H9 (cell line): ENCODE results near the gene FPR1. TPM values are rescaled to one million over a fixed set of nuclear protein-coding genes. Genes with fewer than 3 reads are reported as not detected.

ENCODE experiments used
- DNase-seq: peaks from one replicate; pipeline ENCODE4 v3.0.0-alpha.2; 2017
- H2AFZ ChIP-seq: one replicate; pipeline ENCODE4 v1.6.1; 2013; ENCODE audit warnings: mild to moderate bottlenecking, low read length, control low read depth, moderate library complexity
- H2AK5ac ChIP-seq: 2 replicates; pipeline ENCODE4 v1.6.1; 2013; ENCODE audit warnings: low read length, control low read depth, mixed read lengths; ENCODE audit not compliant: insufficient read length
- H2BK120ac ChIP-seq: one replicate; pipeline ENCODE4 v1.6.1; 2013; ENCODE audit warnings: low read depth, mild to moderate bottlenecking, low read length, control low read depth, inconsistent platforms; ENCODE audit not compliant: poor library complexity, severe bottlenecking
- H2BK12ac ChIP-seq: 2 replicates; pipeline ENCODE4 v1.6.1; 2013; ENCODE audit warnings: low read length, control low read depth, mixed read lengths, low read depth; ENCODE audit not compliant: insufficient read length
- H2BK15ac ChIP-seq: 2 replicates; pipeline ENCODE4 v1.6.1; 2013; ENCODE audit warnings: low read depth, low read length, control low read depth
- H2BK20ac ChIP-seq: one replicate; pipeline ENCODE4 v1.6.1; 2013; ENCODE audit warnings: low read depth, mild to moderate bottlenecking, low read length, control low read depth, inconsistent platforms; ENCODE audit not compliant: poor library complexity, severe bottlenecking
- H2BK5ac ChIP-seq: 2 replicates; pipeline ENCODE4 v1.6.1; 2013; ENCODE audit warnings: low read length, control low read depth, mixed read lengths; ENCODE audit not compliant: insufficient read length
- H3K14ac ChIP-seq: 2 replicates; pipeline ENCODE4 v1.6.1; 2013; ENCODE audit warnings: low read length, control low read depth; ENCODE audit not compliant: insufficient read depth
- H3K18ac ChIP-seq: 2 replicates; pipeline ENCODE4 v1.6.1; 2013; ENCODE audit warnings: low read depth, mild to moderate bottlenecking, mixed read lengths, low read length, control low read depth; ENCODE audit not compliant: insufficient read length
- H3K23ac ChIP-seq: 2 replicates; pipeline ENCODE4 v1.6.1; 2013; ENCODE audit warnings: low read length, control low read depth, mixed read lengths, low read depth; ENCODE audit not compliant: insufficient read length
- H3K23me2 ChIP-seq: 2 replicates; pipeline ENCODE4 v1.6.1; 2013; ENCODE audit warnings: low read depth, mild to moderate bottlenecking, mixed read lengths, low read length, control low read depth; ENCODE audit not compliant: insufficient read length, poor library complexity, severe bottlenecking
- H3K27ac ChIP-seq: 2 replicates; pipeline ENCODE4 v1.5.1; 2013; ENCODE audit warnings: low read length, control low read depth, mixed read lengths, low read depth; ENCODE audit not compliant: insufficient read length
- H3K27me3 ChIP-seq: 2 replicates; pipeline ENCODE4 v1.6.1; 2013; ENCODE audit warnings: low read length, control low read depth, inconsistent platforms; ENCODE audit not compliant: insufficient read depth
- H3K4ac ChIP-seq: 2 replicates; pipeline ENCODE4 v1.6.1; 2013; ENCODE audit warnings: low read depth, mild to moderate bottlenecking, control low read depth, inconsistent platforms, low read length, moderate library complexity
- H3K4me1 ChIP-seq: 2 replicates; pipeline ENCODE4 v1.6.1; 2013; ENCODE audit warnings: low read length, control low read depth, inconsistent platforms; ENCODE audit not compliant: insufficient read depth
- H3K4me2 ChIP-seq: 2 replicates; pipeline ENCODE4 v1.6.1; 2013; ENCODE audit warnings: low read length, control low read depth, mixed read lengths; ENCODE audit not compliant: insufficient read length, insufficient read depth
- H3K56ac ChIP-seq: 2 replicates; pipeline ENCODE4 v1.6.1; 2013; ENCODE audit warnings: low read depth, mild to moderate bottlenecking, mixed read lengths, low read length, control low read depth; ENCODE audit not compliant: insufficient read length
- H3K79me1 ChIP-seq: 2 replicates; pipeline ENCODE4 v1.6.1; 2013; ENCODE audit warnings: low read depth, mild to moderate bottlenecking, moderate library complexity, low read length, control low read depth, inconsistent platforms; ENCODE audit not compliant: insufficient read depth, poor library complexity, severe bottlenecking
- H3K79me2 ChIP-seq: 2 replicates; pipeline ENCODE4 v1.6.1; 2013; ENCODE audit warnings: low read length, control low read depth, inconsistent platforms; ENCODE audit not compliant: insufficient read depth
- H3K9ac ChIP-seq: 2 replicates; pipeline ENCODE4 v1.6.1; 2013; ENCODE audit warnings: low read length, control low read depth, mixed read lengths; ENCODE audit not compliant: insufficient read length; ENCODE audit errors: extremely low read depth
- H3K9me3 ChIP-seq: one replicate; pipeline ENCODE4 v1.6.1; 2013; ENCODE audit warnings: low read depth, low read length, inconsistent platforms; ENCODE audit not compliant: control insufficient read depth
- H3T11ph ChIP-seq: one replicate; pipeline ENCODE4 v1.6.1; 2013; ENCODE audit warnings: mild to moderate bottlenecking, low read length, control low read depth, inconsistent platforms
- H4K20me1 ChIP-seq: one replicate; pipeline ENCODE4 v1.6.1; 2013; ENCODE audit not compliant: control insufficient read depth, insufficient read length, insufficient read depth
- H4K5ac ChIP-seq: 2 replicates; pipeline ENCODE4 v1.6.1; 2013; ENCODE audit warnings: low read depth, mild to moderate bottlenecking, mixed read lengths, low read length, control low read depth; ENCODE audit not compliant: insufficient read length
- H4K8ac ChIP-seq: replicated peaks from 2 replicates; pipeline ENCODE4 v1.6.1; 2013; ENCODE audit warnings: low read length, control low read depth, mixed read lengths, low read depth; ENCODE audit not compliant: insufficient read length
- H4K91ac ChIP-seq: 2 replicates; pipeline ENCODE4 v1.6.1; 2013; ENCODE audit warnings: low read depth, mild to moderate bottlenecking, moderate library complexity, mixed read lengths, low read length, control low read depth; ENCODE audit not compliant: insufficient read length
- H3K27ac Mint-ChIP-seq, 3 experiments: 2 replicates in 2 of 3; 3 replicates in 1 of 3; pipeline ENCODE4 v1.8.0; 2020 to 2021; ENCODE audit warnings: mixed read lengths in 3 of 3, mild to moderate bottlenecking in 1 of 3, moderate library complexity in 1 of 3
- H3K27me3 Mint-ChIP-seq: 2 replicates; pipeline ENCODE4 v1.8.0; 2021; ENCODE audit warnings: low read depth, mild to moderate bottlenecking, moderate library complexity, mixed read lengths
- H3K36me3 Mint-ChIP-seq, 3 experiments: 2 replicates in 2 of 3; 3 replicates in 1 of 3; pipeline ENCODE4 v1.8.0; 2020 to 2021; ENCODE audit warnings: low read depth in 3 of 3, mixed read lengths in 3 of 3; ENCODE audit not compliant: insufficient read depth in 1 of 3
- H3K4me1 Mint-ChIP-seq, 2 experiments: 2 replicates each; pipeline ENCODE4 v1.8.0; 2020; ENCODE audit warnings: mixed read lengths in 2 of 2
- H3K4me3 Mint-ChIP-seq, 2 experiments: 2 replicates in 1 of 2; 3 replicates in 1 of 2; pipeline ENCODE4 v1.8.0; 2020 to 2021; ENCODE audit warnings: mild to moderate bottlenecking in 2 of 2, mixed read lengths in 2 of 2, moderate library complexity in 1 of 2
- H3K9me3 Mint-ChIP-seq, 2 experiments: 2 replicates in 1 of 2; 3 replicates in 1 of 2; pipeline ENCODE4 v1.8.0; 2020; ENCODE audit warnings: mild to moderate bottlenecking in 2 of 2, mixed read lengths in 2 of 2, moderate library complexity in 1 of 2
- WGBS: extraction: QIAGEN DNeasy Blood & Tissue Kit; methylation state at CpG from one replicate; pipeline ENCODE4 v1.1.7; 2013; ENCODE audit warnings: missing lambda C conversion rate, low lambda C conversion rate, mixed read lengths; ENCODE audit not compliant: insufficient read length; ENCODE audit errors: extremely low coverage; 5-methylcytosine and 5-hydroxymethylcytosine counted together
- total RNA-seq: library from RNA; stranded (reverse); gene quantifications from 2 replicates; pipeline ENCODE4 v1.2.1, GENCODE V29; 2021
- TF ChIP-seq, protein P1 (sequence below): fragments of 200-600 bp; sonication (generic); conservative IDR thresholded peaks from 3 replicates; pipeline ENCODE4 v1.8.0; 2021; ENCODE audit warnings: antibody characterized with exemption, mild to moderate bottlenecking

FPR1 gene
- total RNA-seq, 1 experiment from 2014 or later, result not detected

DNA sequence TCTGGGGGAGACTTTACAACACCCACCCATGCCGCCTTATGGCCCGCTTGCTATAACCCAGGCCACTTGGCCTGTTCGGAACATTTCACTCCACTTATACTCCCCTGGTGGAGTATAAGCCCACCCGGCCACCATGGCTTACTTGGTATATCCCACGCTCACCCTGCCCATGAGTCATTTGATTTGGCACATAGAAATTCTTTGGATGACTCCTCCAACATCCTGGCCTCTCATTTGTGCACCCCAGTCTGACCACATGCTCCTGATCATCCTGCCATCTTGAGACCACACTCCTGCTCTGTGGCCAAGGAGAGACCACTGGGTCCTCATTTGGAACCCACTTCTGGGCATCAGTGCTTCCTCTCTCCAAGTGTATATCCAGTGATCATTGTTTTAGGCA lies 53.4 kb downstream of the FPR1 start:
- no peak for DNase-seq
- H4K91ac ChIP-seq, result no peak overlapping the region
- H2BK20ac ChIP-seq, result no peak overlapping the region
- H4K5ac ChIP-seq, result no peak overlapping the region
- no peak overlapping the region for H2BK15ac ChIP-seq
- Mint-ChIP-seq H3K27me3 (no peaks in the 10 kb centered on the region), H3K36me3 (peaks cover 9 to 73% (median 43%) of the 10 kb centered on the region in 3 experiments), H3K9me3 (peaks cover 0 to 3% of the 10 kb centered on the region in 2 experiments; a peak in 1 of 5 replicates), H3K4me1 (peaks cover 21 to 24% of the 10 kb centered on the region in 2 experiments), H3K27ac (no peak overlapping the region), H3K4me3 (no peak overlapping the region)
- no peaks in the 10 kb centered on the region for H3K27me3 ChIP-seq
- no peak overlapping the region for H2AK5ac ChIP-seq
- TF ChIP-seq, protein P1, sequence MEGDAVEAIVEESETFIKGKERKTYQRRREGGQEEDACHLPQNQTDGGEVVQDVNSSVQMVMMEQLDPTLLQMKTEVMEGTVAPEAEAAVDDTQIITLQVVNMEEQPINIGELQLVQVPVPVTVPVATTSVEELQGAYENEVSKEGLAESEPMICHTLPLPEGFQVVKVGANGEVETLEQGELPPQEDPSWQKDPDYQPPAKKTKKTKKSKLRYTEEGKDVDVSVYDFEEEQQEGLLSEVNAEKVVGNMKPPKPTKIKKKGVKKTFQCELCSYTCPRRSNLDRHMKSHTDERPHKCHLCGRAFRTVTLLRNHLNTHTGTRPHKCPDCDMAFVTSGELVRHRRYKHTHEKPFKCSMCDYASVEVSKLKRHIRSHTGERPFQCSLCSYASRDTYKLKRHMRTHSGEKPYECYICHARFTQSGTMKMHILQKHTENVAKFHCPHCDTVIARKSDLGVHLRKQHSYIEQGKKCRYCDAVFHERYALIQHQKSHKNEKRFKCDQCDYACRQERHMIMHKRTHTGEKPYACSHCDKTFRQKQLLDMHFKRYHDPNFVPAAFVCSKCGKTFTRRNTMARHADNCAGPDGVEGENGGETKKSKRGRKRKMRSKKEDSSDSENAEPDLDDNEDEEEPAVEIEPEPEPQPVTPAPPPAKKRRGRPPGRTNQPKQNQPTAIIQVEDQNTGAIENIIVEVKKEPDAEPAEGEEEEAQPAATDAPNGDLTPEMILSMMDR, result no peak
- no peak overlapping the region for H2BK5ac ChIP-seq
- no peak overlapping the region for H3T11ph ChIP-seq
- no peak overlapping the region for H3K4me2 ChIP-seq
- H2BK120ac ChIP-seq, result no peak overlapping the region
- H3K27ac ChIP-seq, result no peak overlapping the region
- H3K4ac ChIP-seq, result no peak overlapping the region
- H3K79me1 ChIP-seq, result no peaks in the 10 kb centered on the region
- H4K20me1 ChIP-seq, result no peaks in the 10 kb centered on the region
- no peak overlapping the region for H4K8ac ChIP-seq
- H3K23ac ChIP-seq, result no peak overlapping the region
- H3K14ac ChIP-seq, result no peak overlapping the region
- no peak overlapping the region for H3K18ac ChIP-seq
- H2BK12ac ChIP-seq, result no peak overlapping the region
- no peak overlapping the region for H2AFZ ChIP-seq
- H3K23me2 ChIP-seq, result peaks cover 13% of the 10 kb centered on the region
- H3K9ac ChIP-seq, result no peak overlapping the region
- H3K56ac ChIP-seq, result no peak overlapping the region
- peaks cover 2% of the 10 kb centered on the region; the same call in 1 of the 2 replicates for H3K4me1 ChIP-seq
- H3K79me2 ChIP-seq, result no peaks in the 10 kb centered on the region
- WGBS, result no CpG with 5 or more reads among the region's 5 CpGs
- H3K9me3 ChIP-seq, result no peaks in the 10 kb centered on the region
